ENCODE data around the gene RAB10. TPM values are rescaled to one million over a fixed set of nuclear protein-coding genes. Genes with fewer than 3 reads are reported as not detected.
A peak's percentile ranks its signal among the peaks of the same experiment; 100 is the strongest.

RAB10 gene
- total and polyA plus RNA-seq, 3 donors from 2014 or later = 74.8 to 112 (median 96.8) TPM

DNA sequence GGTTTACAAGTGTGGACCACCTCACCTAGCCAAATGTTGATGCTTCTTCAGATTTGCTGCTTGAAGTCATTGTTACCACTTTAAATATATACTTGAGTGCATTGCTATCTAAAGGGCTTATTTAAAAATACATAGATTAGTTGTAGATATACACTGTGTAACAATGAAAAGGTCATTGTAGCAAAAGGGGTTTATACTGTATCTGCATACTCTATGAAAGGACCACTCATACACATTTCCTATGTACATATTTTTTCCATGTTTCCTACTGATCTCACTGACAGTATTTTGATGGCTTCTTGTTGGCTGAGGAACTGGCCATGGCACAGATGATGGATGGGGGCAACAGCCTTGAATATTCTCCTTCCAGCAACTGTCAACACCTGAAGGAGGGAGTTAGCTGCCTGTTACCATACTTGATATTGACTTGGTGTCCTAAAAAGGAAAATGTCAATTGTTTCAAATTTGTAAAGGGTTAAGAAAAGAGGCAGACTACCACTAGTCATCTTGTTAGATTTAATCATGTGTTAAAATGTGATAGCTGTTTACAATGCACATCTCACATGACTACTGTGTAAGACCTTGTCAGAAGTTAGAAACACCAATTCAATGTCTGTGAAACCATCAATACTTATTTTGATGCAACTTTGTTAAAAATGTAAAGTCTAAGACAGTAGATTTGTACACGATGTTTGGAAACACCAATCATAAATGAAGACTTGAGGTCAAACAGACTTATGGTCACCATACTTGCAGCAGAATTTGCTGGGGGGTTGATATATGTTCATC is 33.5 kb downstream of the RAB10 start:
- DNase-seq = no peak
- Histone ChIP-seq H3K4me3 (no peak overlapping the region), H3K27me3 (no peaks in the 10 kb centered on the region), H3K4me1 (peaks cover 11% of the 10 kb centered on the region), H3K27ac (peak overlapping the region in 1 of 2 donors; percentile 31), H3K36me3 (ENCODE audit: low read depth, missing control alignments) (no peaks in the 10 kb centered on the region), H3K9me3 (no peaks in the 10 kb centered on the region)
- TF ChIP-seq POLR2A (IDR thresholded peaks at IDR 0.05) = no peak
- TF ChIP-seq, protein P1, sequence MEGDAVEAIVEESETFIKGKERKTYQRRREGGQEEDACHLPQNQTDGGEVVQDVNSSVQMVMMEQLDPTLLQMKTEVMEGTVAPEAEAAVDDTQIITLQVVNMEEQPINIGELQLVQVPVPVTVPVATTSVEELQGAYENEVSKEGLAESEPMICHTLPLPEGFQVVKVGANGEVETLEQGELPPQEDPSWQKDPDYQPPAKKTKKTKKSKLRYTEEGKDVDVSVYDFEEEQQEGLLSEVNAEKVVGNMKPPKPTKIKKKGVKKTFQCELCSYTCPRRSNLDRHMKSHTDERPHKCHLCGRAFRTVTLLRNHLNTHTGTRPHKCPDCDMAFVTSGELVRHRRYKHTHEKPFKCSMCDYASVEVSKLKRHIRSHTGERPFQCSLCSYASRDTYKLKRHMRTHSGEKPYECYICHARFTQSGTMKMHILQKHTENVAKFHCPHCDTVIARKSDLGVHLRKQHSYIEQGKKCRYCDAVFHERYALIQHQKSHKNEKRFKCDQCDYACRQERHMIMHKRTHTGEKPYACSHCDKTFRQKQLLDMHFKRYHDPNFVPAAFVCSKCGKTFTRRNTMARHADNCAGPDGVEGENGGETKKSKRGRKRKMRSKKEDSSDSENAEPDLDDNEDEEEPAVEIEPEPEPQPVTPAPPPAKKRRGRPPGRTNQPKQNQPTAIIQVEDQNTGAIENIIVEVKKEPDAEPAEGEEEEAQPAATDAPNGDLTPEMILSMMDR (IDR thresholded peaks at IDR 0.05) = no peak
- intact Hi-C loops (cut with DNase I; ENCODE audit: low total_unique reads) = no loop called here
- WGBS, 2 donors = 61 to 80% methylated on average over 1 of the region's 1 CpG

GRCh38 chr2:26067980-26068507 is 34.2 kb downstream of the RAB10 start:
- 59 to 73% methylated on average over 3 of the region's 3 CpGs for WGBS, 2 donors
- no peaks in the 10 kb centered on the region for H3K27me3 ChIP-seq
- intact Hi-C loops (cut with DNase I; ENCODE audit: low total_unique reads) = no loop called here
- peak overlapping the region in 1 of 2 donors; percentile 31 for H3K27ac ChIP-seq
- no peak overlapping the region for H3K4me3 ChIP-seq
- DNase-seq = no peak
- H3K9me3 ChIP-seq = no peaks in the 10 kb centered on the region
- TF ChIP-seq POLR2A (IDR thresholded peaks at IDR 0.05) = no peak
- TF ChIP-seq, protein P1 (IDR thresholded peaks at IDR 0.05) = no peak
- H3K4me1 ChIP-seq = peaks cover 13% of the 10 kb centered on the region
- H3K36me3 ChIP-seq (ENCODE audit: low read depth, missing control alignments) = no peaks in the 10 kb centered on the region

DNA sequence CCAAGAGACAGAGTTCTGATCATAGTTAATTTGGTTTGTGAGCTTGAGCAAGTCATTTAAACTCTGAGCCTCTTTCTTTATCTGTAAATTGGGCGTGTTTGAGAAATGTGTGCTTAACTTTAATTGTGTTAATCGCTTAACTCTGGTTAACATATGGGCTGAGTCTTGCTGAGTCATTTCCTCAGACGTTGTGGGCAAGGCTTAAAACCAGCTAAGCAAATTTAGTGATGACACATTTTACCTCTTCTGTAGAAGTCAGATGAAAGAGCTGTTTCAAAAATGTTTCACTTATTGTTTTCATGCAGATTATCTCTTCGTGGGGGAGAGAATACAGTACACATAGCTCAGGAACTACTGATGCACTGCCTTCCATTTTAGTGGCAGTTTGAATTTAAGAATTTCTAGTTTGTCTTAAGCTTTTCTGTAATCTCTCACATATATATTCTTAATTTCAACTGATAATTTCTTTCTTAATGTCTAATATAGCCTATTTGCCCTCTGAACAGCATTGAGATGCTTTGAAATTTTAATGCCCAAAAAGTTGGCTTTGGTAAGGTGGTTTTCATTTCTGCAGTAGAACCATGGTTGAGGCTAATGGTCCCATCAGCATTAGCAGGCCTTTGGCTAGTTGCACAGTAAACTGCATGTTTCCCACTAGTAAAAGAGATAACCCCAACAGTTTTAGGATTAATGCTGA is 34.9 kb downstream of the RAB10 start:
- peak overlapping the region in 1 of 2 donors; percentile 31 for H3K27ac ChIP-seq
- TF ChIP-seq, protein P1 (IDR thresholded peaks at IDR 0.05) = no peak
- no peak for TF ChIP-seq POLR2A (IDR thresholded peaks at IDR 0.05)
- H3K4me1 ChIP-seq = peaks cover 16% of the 10 kb centered on the region

GRCh38 chr2:26070730-26071129 is 36.8 kb downstream of the RAB10 start:
- H3K4me1 ChIP-seq = peaks cover 20% of the 10 kb centered on the region
- intact Hi-C loops (cut with DNase I; ENCODE audit: low total_unique reads) = no loop called here
- TF ChIP-seq, protein P1 (IDR thresholded peaks at IDR 0.05) = no peak
- no peak for TF ChIP-seq POLR2A (IDR thresholded peaks at IDR 0.05)

More for the DNA sequence above, 34.9 kb downstream of the RAB10 start:
- intact Hi-C loops (cut with DNase I; ENCODE audit: low total_unique reads) = no loop called here
- peak; percentile 48 for DNase-seq
- H3K4me3 ChIP-seq = no peak overlapping the region
- no peaks in the 10 kb centered on the region for H3K27me3 ChIP-seq
- H3K36me3 ChIP-seq (ENCODE audit: low read depth, missing control alignments) = no peaks in the 10 kb centered on the region
- 31 to 33% methylated on average over 4 of the region's 4 CpGs for WGBS, 2 donors
- no peaks in the 10 kb centered on the region for H3K9me3 ChIP-seq

More at GRCh38 chr2:26070730-26071129, 36.8 kb downstream of the RAB10 start:
- Histone ChIP-seq H3K9me3 (no peaks in the 10 kb centered on the region), H3K27ac (peak overlapping the region in 1 of 2 donors; percentile 13), H3K4me3 (no peak overlapping the region), H3K36me3 (ENCODE audit: low read depth, missing control alignments) (no peaks in the 10 kb centered on the region), H3K27me3 (no peaks in the 10 kb centered on the region)
- DNase-seq = no peak
